ENCODE data around the gene F2.

- TF ChIP-seq POLR2A (IDR thresholded peaks at IDR 0.05): no peak
- no peak for TF ChIP-seq CTCF (IDR thresholded peaks at IDR 0.05)
Measured at GRCh38 chr11:46743043-46743442, 24.0 kb downstream of the F2 start.
